ENCODE measurements around the gene CRTAP. TPM values are rescaled to one million over a fixed set of nuclear protein-coding genes. Genes with fewer than 3 reads are reported as not detected.

The CRTAP gene
- total and polyA plus RNA-seq, 2 donors from 2014 or later: 122 to 192 TPM

GRCh38 chr3:33081812-33082211, 32.0 kb upstream of the CRTAP start:
- H3K4me1 ChIP-seq (ENCODE audit: control insufficient read depth in 2 of 3, insufficient read depth in 2 of 3, low read depth in 1 of 3, low read length in 3 of 3): no peaks in the 10 kb centered on the region
- H3K9ac ChIP-seq (ENCODE audit: low read length in 3 of 3): no peak overlapping the region
- intact Hi-C loops (cut with DNase I): no loop called here
- TF ChIP-seq, protein P1, sequence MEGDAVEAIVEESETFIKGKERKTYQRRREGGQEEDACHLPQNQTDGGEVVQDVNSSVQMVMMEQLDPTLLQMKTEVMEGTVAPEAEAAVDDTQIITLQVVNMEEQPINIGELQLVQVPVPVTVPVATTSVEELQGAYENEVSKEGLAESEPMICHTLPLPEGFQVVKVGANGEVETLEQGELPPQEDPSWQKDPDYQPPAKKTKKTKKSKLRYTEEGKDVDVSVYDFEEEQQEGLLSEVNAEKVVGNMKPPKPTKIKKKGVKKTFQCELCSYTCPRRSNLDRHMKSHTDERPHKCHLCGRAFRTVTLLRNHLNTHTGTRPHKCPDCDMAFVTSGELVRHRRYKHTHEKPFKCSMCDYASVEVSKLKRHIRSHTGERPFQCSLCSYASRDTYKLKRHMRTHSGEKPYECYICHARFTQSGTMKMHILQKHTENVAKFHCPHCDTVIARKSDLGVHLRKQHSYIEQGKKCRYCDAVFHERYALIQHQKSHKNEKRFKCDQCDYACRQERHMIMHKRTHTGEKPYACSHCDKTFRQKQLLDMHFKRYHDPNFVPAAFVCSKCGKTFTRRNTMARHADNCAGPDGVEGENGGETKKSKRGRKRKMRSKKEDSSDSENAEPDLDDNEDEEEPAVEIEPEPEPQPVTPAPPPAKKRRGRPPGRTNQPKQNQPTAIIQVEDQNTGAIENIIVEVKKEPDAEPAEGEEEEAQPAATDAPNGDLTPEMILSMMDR (IDR thresholded peaks at IDR 0.05; ENCODE audit: borderline replicate concordance, extremely low read depth, insufficient read depth): no peak
- H3K27me3 ChIP-seq (ENCODE audit: control insufficient read depth, insufficient read depth, low read length): no peaks in the 10 kb centered on the region
- DNase-seq (no peak), FAIRE-seq (no peak)
- H3K36me3 ChIP-seq (ENCODE audit: control insufficient read depth in 2 of 3, insufficient read depth in 3 of 3, low read length in 3 of 3): no peaks in the 10 kb centered on the region
- H3K4me3 ChIP-seq (ENCODE audit: low read length in 3 of 3): no peak overlapping the region
- H3K9me3 ChIP-seq (ENCODE audit: control insufficient read depth in 2 of 3, insufficient read depth in 1 of 3, low read length in 3 of 3): no peaks in the 10 kb centered on the region
- H3K27ac ChIP-seq (ENCODE audit: low read depth in 2 of 2, low read length in 2 of 2): no peak overlapping the region

GRCh38 chr3:33083958-33084357, 29.9 kb upstream of the CRTAP start:
- TF ChIP-seq, protein P1 (IDR thresholded peaks at IDR 0.05; ENCODE audit: borderline replicate concordance, extremely low read depth, insufficient read depth): no peak
- Histone ChIP-seq H3K27me3 (ENCODE audit: control insufficient read depth, insufficient read depth, low read length) (no peaks in the 10 kb centered on the region), H3K36me3 (ENCODE audit: control insufficient read depth in 2 of 3, insufficient read depth in 3 of 3, low read length in 3 of 3) (no peaks in the 10 kb centered on the region), H3K4me1 (ENCODE audit: control insufficient read depth in 2 of 3, insufficient read depth in 2 of 3, low read depth in 1 of 3, low read length in 3 of 3) (no peaks in the 10 kb centered on the region), H3K9me3 (ENCODE audit: control insufficient read depth in 2 of 3, insufficient read depth in 1 of 3, low read length in 3 of 3) (no peaks in the 10 kb centered on the region), H3K27ac (ENCODE audit: low read depth in 2 of 2, low read length in 2 of 2) (no peak overlapping the region), H3K4me3 (ENCODE audit: low read length in 3 of 3) (no peak overlapping the region), H3K9ac (ENCODE audit: low read length in 3 of 3) (no peak overlapping the region)
- DNase-seq (no peak), FAIRE-seq (no peak)
- intact Hi-C loops (cut with DNase I): no loop called here

DNA sequence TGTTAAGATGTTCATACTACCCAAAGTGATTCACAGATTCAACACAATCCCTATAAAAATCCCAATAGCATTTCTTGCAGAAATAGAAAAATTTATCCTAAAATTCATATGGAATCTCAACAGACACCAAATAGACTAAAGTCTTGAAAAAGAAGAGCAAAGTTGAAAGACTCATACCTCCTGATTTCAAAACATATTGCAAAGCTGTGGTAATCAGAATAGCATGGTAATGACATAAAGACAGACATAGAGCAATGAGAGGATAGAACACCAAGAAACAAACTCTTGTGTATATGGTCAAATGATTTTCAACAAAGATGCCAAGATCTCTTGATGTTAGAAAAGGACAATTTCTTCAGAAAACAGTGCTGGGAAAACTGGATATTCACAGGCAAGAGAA, 25.1 kb upstream of the CRTAP start:
- FAIRE-seq: no peak

More for the DNA sequence above, 25.1 kb upstream of the CRTAP start:
- H3K36me3 ChIP-seq (ENCODE audit: control insufficient read depth in 2 of 3, insufficient read depth in 3 of 3, low read length in 3 of 3): peaks cover 0 to 12% (median 8%) of the 10 kb centered on the region in 3 donors
- TF ChIP-seq, protein P1 (IDR thresholded peaks at IDR 0.05; ENCODE audit: borderline replicate concordance, extremely low read depth, insufficient read depth): no peak
- intact Hi-C loops (cut with DNase I): no loop called here
- H3K27me3 ChIP-seq (ENCODE audit: control insufficient read depth, insufficient read depth, low read length): no peaks in the 10 kb centered on the region
- no peak for DNase-seq
- no peaks in the 10 kb centered on the region for H3K4me1 ChIP-seq (ENCODE audit: control insufficient read depth in 2 of 3, insufficient read depth in 2 of 3, low read depth in 1 of 3, low read length in 3 of 3)
- H3K9ac ChIP-seq (ENCODE audit: low read length in 3 of 3): no peak overlapping the region
- H3K27ac ChIP-seq (ENCODE audit: low read depth in 2 of 2, low read length in 2 of 2): no peak overlapping the region
- no peaks in the 10 kb centered on the region for H3K9me3 ChIP-seq (ENCODE audit: control insufficient read depth in 2 of 3, insufficient read depth in 1 of 3, low read length in 3 of 3)
- H3K4me3 ChIP-seq (ENCODE audit: low read length in 3 of 3): no peak overlapping the region

Data from kidney (tissue), 14 donors.